Neutrophil (primary cell): ENCODE results near the gene ACTN2.

ENCODE experiments used
- H3K27ac ChIP-seq: fragments of 200-600 bp; sonication (generic); 2 replicates; pipeline ENCODE4 v1.5.1; 2016; ENCODE audit warnings: mild to moderate bottlenecking, moderate library complexity
- H3K27me3 ChIP-seq: fragments of 200-600 bp; sonication (generic); 2 replicates; pipeline ENCODE4 v1.6.0; 2016; ENCODE audit warnings: mild to moderate bottlenecking
- H3K36me3 ChIP-seq: fragments of 200-600 bp; sonication (generic); 2 replicates; pipeline ENCODE4 v1.5.1; 2017
- H3K4me1 ChIP-seq, 2 experiments: fragments of 200-600 bp in 1 of 2; sonication (generic) in 1 of 2; 1 replicate in 1 of 2; 2 replicates in 1 of 2; pipeline versions ENCODE4 v1.5.1 to v1.6.1; 2013 to 2016; ENCODE audit warnings: low read depth in 1 of 2, low read length in 1 of 2, mild to moderate bottlenecking in 1 of 2, moderate library complexity in 1 of 2; ENCODE audit not compliant: control insufficient read depth in 1 of 2, insufficient read depth in 1 of 2
- H3K4me3 ChIP-seq, 2 experiments: fragments of 200-600 bp in 1 of 2; sonication (generic) in 1 of 2; 1 replicate in 1 of 2; 2 replicates in 1 of 2; pipeline ENCODE4 v1.5.1; 2013 to 2016; ENCODE audit warnings: low read depth in 1 of 2, low read length in 1 of 2, mild to moderate bottlenecking in 1 of 2, moderate library complexity in 1 of 2
- H3K9me3 ChIP-seq: fragments of 200-600 bp; sonication (generic); 2 replicates; pipeline ENCODE4 v1.5.1; 2016
- CTCF ChIP-seq: fragments of 200-600 bp; sonication (generic); IDR thresholded peaks from 2 replicates; pipeline ENCODE4 v1.5.1; 2016; ENCODE audit warnings: antibody characterized with exemption

The ACTN2 gene

GRCh38 chr1:236724506-236724905 is 38.2 kb downstream of the ACTN2 start:
- no peak overlapping the region for H3K4me3 ChIP-seq
- H3K9me3 ChIP-seq, result no peaks in the 10 kb centered on the region
- no peak for TF ChIP-seq CTCF
- H3K27ac ChIP-seq, result no peak overlapping the region
- no peaks in the 10 kb centered on the region for H3K4me1 ChIP-seq
- peaks cover 5% of the 10 kb centered on the region for H3K27me3 ChIP-seq
- H3K36me3 ChIP-seq, result no peaks in the 10 kb centered on the region

DNA sequence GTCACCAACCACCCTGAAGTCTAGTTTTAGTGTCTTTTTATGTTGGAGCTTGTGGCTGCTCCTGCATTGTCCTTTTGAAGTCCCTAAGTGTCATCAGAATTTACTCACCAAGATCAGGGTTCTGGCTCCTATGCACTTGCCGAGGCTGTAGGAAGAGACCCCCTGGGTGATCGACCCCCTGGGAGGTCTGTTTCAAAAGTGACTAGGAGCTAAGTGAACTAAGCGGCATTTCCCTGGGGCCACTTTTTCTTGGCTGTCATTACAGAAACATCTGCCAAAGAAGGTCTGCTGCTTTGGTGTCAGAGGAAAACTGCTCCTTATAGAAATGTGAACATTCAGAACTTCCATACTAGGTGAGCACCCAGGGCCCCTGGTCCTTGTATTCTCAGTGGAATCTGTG is 39.4 kb downstream of the ACTN2 start:
- Histone ChIP-seq H3K27ac (no peak overlapping the region), H3K36me3 (no peaks in the 10 kb centered on the region), H3K4me3 (no peak overlapping the region), H3K4me1 (no peaks in the 10 kb centered on the region), H3K9me3 (no peaks in the 10 kb centered on the region), H3K27me3 (peaks cover 5% of the 10 kb centered on the region)
- TF ChIP-seq CTCF, result no peak

GRCh38 chr1:236727521-236727920 is 41.2 kb downstream of the ACTN2 start:
- Histone ChIP-seq H3K9me3 (no peaks in the 10 kb centered on the region), H3K27me3 (peaks cover 5% of the 10 kb centered on the region), H3K36me3 (no peaks in the 10 kb centered on the region), H3K27ac (no peak overlapping the region), H3K4me1 (no peaks in the 10 kb centered on the region), H3K4me3 (no peak overlapping the region)
- no peak for TF ChIP-seq CTCF

DNA sequence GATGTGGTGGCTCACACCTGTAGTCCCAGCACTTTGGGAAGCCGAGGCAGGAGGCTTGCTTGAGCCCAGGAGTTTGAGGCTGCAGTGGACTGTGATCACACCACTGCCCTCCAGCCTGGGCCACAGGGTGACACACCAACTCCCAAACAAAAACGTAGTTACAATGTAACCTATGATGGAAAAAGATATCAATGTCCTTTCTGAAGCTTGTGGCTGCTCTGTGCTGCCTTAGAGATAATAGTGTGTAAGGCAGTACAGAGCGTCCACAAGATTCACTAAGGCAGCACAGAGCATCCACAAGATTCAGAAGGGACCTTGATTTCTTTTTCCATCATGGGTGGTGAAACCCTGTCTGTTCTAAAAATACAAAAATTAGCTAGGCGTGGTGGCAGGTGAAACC is 42.5 kb downstream of the ACTN2 start:
- no peak for TF ChIP-seq CTCF
- no peaks in the 10 kb centered on the region for H3K4me1 ChIP-seq
- no peaks in the 10 kb centered on the region for H3K9me3 ChIP-seq
- no peak overlapping the region for H3K27ac ChIP-seq
- peaks cover 5% of the 10 kb centered on the region for H3K27me3 ChIP-seq
- no peaks in the 10 kb centered on the region for H3K36me3 ChIP-seq
- H3K4me3 ChIP-seq, result no peak overlapping the region

DNA sequence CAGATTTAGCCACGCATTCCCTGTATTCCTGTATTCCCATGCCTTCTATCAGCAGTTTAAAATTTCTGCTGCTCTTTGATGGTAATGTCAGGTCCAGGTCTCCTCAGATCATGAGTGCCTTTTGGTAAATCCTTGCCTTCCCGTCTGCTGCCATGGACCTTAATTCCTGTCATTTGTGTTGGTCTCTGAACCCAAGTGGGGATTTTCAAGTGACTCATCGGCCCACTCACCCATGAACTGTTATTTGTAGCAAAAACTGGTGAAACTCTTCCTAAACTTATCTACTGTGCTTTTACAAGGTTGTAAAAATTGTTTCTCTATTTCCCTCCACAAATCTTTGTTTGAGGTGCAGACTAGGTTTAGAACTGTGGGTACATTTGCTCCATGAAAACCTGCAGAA is 47.4 kb downstream of the ACTN2 start:
- Histone ChIP-seq H3K27me3 (no peaks in the 10 kb centered on the region), H3K4me1 (no peaks in the 10 kb centered on the region), H3K36me3 (no peaks in the 10 kb centered on the region), H3K9me3 (no peaks in the 10 kb centered on the region), H3K4me3 (no peak overlapping the region), H3K27ac (no peak overlapping the region)
- TF ChIP-seq CTCF, result no peak

DNA sequence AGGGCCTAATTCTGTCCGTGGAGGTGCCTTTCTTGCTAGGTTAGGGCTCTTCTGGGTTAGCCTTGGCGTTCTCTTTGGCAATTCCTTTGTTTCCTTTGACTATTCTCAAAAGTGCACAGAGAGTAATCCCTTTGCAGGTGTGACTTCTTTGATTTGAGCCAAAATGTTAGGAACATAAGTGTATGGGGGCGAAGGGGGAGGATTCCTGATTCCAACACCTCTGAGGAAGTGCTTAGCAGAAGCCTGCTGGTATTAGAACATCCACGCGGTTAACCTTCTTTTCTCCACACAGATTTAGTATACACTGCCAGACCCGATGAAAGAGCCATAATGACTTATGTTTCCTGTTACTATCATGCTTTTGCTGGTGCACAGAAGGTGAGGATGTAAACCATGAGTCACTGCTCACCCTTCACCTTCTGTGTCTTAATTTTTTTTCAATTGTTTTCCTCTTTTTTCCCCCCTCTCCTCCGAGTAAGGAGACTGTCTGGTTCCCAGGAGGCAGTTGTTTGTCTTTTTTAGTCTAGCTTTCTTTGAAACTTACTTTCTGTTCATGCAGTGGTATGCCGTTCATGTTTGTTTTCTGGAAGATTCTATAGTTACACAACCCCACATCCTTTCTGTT is 48.0 kb downstream of the ACTN2 start:
- no peaks in the 10 kb centered on the region for H3K27me3 ChIP-seq
- H3K9me3 ChIP-seq, result no peaks in the 10 kb centered on the region
- no peak overlapping the region for H3K27ac ChIP-seq
- H3K36me3 ChIP-seq, result no peaks in the 10 kb centered on the region
- TF ChIP-seq CTCF, result no peak
- H3K4me1 ChIP-seq, result no peaks in the 10 kb centered on the region
- H3K4me3 ChIP-seq, result no peak overlapping the region
